OCI-LY1 (cell line): Measurements from ENCODE around the gene AARS1.

Source experiments
- H2AFZ ChIP-seq: fragments of 200-600 bp; sonication (generic), shearing (Covaris generic); 2 replicates; pipeline ENCODE4 v1.6.0; 2014; ENCODE audit warnings: antibody characterized with exemption, mild to moderate bottlenecking, low read length
- H3F3A ChIP-seq: fragments of 200-600 bp; sonication (generic), shearing (Covaris generic); 2 replicates; pipeline ENCODE4 v1.6.0; 2014; ENCODE audit warnings: mild to moderate bottlenecking, antibody characterized with exemption, low read length, moderate library complexity; ENCODE audit not compliant: insufficient read depth
- H3K27ac ChIP-seq: fragments of 200-600 bp; sonication (generic); 2 replicates; pipeline ENCODE4 v1.5.1; 2014; ENCODE audit warnings: low read length, mixed run types, mild to moderate bottlenecking, low read depth; ENCODE audit not compliant: poor library complexity, severe bottlenecking
- H3K27me3 ChIP-seq: fragments of 200-600 bp; sonication (generic); 2 replicates; pipeline ENCODE4 v1.6.0; 2014; ENCODE audit warnings: antibody characterized with exemption, mild to moderate bottlenecking, low read length, moderate library complexity; ENCODE audit not compliant: insufficient read depth
- H3K36me3 ChIP-seq: fragments of 200-600 bp; sonication (generic); 2 replicates; pipeline ENCODE4 v1.6.1; 2014; ENCODE audit warnings: mild to moderate bottlenecking, antibody characterized with exemption, low read length, moderate library complexity, mixed read lengths; ENCODE audit not compliant: insufficient read depth
- H3K4me1 ChIP-seq: fragments of 200-600 bp; sonication (generic); 2 replicates; pipeline ENCODE4 v1.5.1; 2014; ENCODE audit warnings: mild to moderate bottlenecking, low read length, moderate library complexity; ENCODE audit not compliant: insufficient read depth, severe bottlenecking
- H3K4me2 ChIP-seq: fragments of 200-600 bp; sonication (generic), shearing (Covaris generic); 2 replicates; pipeline ENCODE4 v1.6.1; 2014; ENCODE audit warnings: low read length
- H3K4me3 ChIP-seq: fragments of 200-600 bp; sonication (generic); 2 replicates; pipeline ENCODE4 v1.5.1; 2014; ENCODE audit warnings: low read length, low read depth, mild to moderate bottlenecking, mixed read lengths; ENCODE audit not compliant: poor library complexity, severe bottlenecking
- H3K79me2 ChIP-seq: fragments of 200-600 bp; shearing (Covaris generic); 2 replicates; pipeline ENCODE4 v1.6.1; 2016; ENCODE audit warnings: mixed run types, low read length, mixed read lengths; ENCODE audit not compliant: insufficient read depth
- H3K9ac ChIP-seq: fragments of 200-600 bp; sonication (generic), shearing (Covaris generic); 2 replicates; pipeline ENCODE4 v1.6.1; 2014; ENCODE audit warnings: mild to moderate bottlenecking, low read length, mixed read lengths
- H3K9me2 ChIP-seq: fragments of 200-600 bp; sonication (generic), shearing (Covaris generic); 2 replicates; pipeline ENCODE4 v1.6.1; 2014; ENCODE audit warnings: low read depth, mild to moderate bottlenecking, low read length, mixed read lengths
- H3K9me3 ChIP-seq: fragments of 200-600 bp; shearing (Covaris generic); 2 replicates; pipeline ENCODE4 v1.6.1; 2014; ENCODE audit warnings: low read length, mixed read lengths
- H4K20me1 ChIP-seq: fragments of 200-600 bp; sonication (generic), shearing (Covaris generic); 2 replicates; pipeline ENCODE4 v1.6.0; 2016; ENCODE audit warnings: mild to moderate bottlenecking, low read length; ENCODE audit not compliant: insufficient read depth
- EZH2 ChIP-seq: fragments of 200-600 bp; sonication (generic), shearing (Covaris generic); IDR thresholded peaks from 2 replicates; pipeline ENCODE4 v1.8.0; 2017; ENCODE audit warnings: borderline replicate concordance, mixed run types, mild to moderate bottlenecking, antibody characterized with exemption, low read length, moderate library complexity, mixed read lengths
- TF ChIP-seq, protein P1 (sequence below): fragments of 200-600 bp; sonication (generic), shearing (Covaris generic); IDR thresholded peaks from 2 replicates; pipeline ENCODE4 v1.5.1; 2017; ENCODE audit warnings: mild to moderate bottlenecking, antibody characterized with exemption, low read length, moderate library complexity, mixed read lengths

Gene AARS1

DNA sequence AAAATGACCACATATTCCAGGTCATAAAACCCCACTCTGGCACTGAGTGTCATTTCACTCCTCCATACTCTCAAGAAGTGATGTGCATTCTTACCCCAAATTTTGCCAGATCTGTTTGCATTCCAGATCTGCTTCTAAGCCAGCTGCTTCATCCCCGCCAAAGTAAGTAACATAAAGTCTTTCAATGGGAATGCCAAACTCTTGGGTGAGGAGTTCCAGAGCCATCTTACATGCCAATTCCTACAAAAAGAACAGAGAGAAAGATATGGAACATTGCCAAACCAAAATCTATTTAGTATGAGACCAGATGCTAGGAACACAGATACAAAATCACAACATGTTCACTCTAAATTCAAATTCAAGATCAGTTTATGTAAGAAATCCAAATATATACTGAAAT lies 12.9 kb downstream of the AARS1 start:
- no peaks in the 10 kb centered on the region for H4K20me1 ChIP-seq
- H3K9me2 ChIP-seq = no peaks in the 10 kb centered on the region
- no peak for TF ChIP-seq EZH2
- TF ChIP-seq, protein P1, sequence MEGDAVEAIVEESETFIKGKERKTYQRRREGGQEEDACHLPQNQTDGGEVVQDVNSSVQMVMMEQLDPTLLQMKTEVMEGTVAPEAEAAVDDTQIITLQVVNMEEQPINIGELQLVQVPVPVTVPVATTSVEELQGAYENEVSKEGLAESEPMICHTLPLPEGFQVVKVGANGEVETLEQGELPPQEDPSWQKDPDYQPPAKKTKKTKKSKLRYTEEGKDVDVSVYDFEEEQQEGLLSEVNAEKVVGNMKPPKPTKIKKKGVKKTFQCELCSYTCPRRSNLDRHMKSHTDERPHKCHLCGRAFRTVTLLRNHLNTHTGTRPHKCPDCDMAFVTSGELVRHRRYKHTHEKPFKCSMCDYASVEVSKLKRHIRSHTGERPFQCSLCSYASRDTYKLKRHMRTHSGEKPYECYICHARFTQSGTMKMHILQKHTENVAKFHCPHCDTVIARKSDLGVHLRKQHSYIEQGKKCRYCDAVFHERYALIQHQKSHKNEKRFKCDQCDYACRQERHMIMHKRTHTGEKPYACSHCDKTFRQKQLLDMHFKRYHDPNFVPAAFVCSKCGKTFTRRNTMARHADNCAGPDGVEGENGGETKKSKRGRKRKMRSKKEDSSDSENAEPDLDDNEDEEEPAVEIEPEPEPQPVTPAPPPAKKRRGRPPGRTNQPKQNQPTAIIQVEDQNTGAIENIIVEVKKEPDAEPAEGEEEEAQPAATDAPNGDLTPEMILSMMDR = no peak
- H3K36me3 ChIP-seq = peaks cover 86% of the 10 kb centered on the region
- peaks cover 5% of the 10 kb centered on the region; the same call in 1 of the 2 replicates for H3K79me2 ChIP-seq
- H3K9me3 ChIP-seq = no peaks in the 10 kb centered on the region
- no peak overlapping the region for H3K4me3 ChIP-seq
- H3F3A ChIP-seq = no peaks in the 10 kb centered on the region
- no peak overlapping the region for H3K27ac ChIP-seq
- H3K9ac ChIP-seq = no peak overlapping the region
- no peak overlapping the region for H2AFZ ChIP-seq
- no peak overlapping the region for H3K4me2 ChIP-seq
- H3K4me1 ChIP-seq = no peaks in the 10 kb centered on the region
- H3K27me3 ChIP-seq = no peaks in the 10 kb centered on the region

DNA sequence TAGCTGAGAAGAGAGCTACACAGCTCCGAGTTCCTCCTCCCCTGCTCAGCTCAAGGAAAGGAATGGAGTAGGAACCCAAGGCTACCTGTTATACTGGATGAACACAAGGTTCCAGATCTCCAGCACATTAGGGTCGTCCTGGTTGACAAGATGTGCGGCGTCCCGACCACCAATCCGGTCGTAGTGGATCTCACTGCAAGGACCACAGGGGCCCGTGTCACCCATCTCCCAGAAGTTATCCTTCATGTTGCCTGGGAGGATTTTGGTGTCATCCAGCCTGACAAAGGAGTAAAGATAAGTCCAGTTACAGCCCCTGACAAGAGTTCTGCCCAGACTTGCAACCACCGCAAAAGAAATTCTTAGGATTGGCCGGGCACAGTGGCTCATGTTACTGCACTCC lies 17.6 kb downstream of the AARS1 start:
- Histone ChIP-seq H3K36me3 (peaks cover 88% of the 10 kb centered on the region), H3K9me2 (no peaks in the 10 kb centered on the region), H3K4me2 (no peak overlapping the region)

DNA sequence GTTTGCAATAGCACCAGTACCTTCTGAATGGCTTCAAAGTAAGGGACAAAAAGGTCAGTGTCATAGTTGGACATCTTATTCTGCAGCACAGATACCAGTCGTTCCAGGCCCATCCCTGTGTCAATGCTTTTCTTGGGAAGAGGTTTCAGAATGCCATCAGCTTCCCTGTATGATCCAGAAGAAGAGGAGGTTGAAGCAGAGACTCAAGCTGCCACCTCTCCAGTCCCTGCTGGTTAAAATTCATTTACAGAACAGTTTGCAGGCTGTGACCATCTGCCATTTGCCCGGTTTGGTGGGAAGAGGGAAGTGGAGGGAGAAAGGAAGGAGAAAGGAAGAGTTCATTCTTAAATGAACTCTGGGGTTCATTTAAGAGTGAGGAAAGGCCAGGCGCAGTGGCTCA lies 19.1 kb downstream of the AARS1 start:
- no peaks in the 10 kb centered on the region for H3K27me3 ChIP-seq
- H3K79me2 ChIP-seq = no peaks in the 10 kb centered on the region
- no peaks in the 10 kb centered on the region for H3K9me2 ChIP-seq
- peaks cover 94% of the 10 kb centered on the region for H3K36me3 ChIP-seq
- no peak overlapping the region for H3K27ac ChIP-seq
- no peaks in the 10 kb centered on the region for H3F3A ChIP-seq
- H4K20me1 ChIP-seq = no peaks in the 10 kb centered on the region
- H3K4me1 ChIP-seq = no peaks in the 10 kb centered on the region
- TF ChIP-seq, protein P1 = no peak
- TF ChIP-seq EZH2 = no peak
- no peak overlapping the region for H3K4me2 ChIP-seq
- H3K9ac ChIP-seq = no peak overlapping the region
- H3K4me3 ChIP-seq = no peak overlapping the region
- no peaks in the 10 kb centered on the region for H3K9me3 ChIP-seq
- no peak overlapping the region for H2AFZ ChIP-seq

More for the DNA sequence above, 17.6 kb downstream of the AARS1 start:
- H3K27me3 ChIP-seq = no peaks in the 10 kb centered on the region
- H3K9me3 ChIP-seq = no peaks in the 10 kb centered on the region
- H3K4me3 ChIP-seq = no peak overlapping the region
- no peaks in the 10 kb centered on the region for H3K4me1 ChIP-seq
- TF ChIP-seq EZH2 = no peak
- TF ChIP-seq, protein P1 = no peak
- no peak overlapping the region for H3K27ac ChIP-seq
- H4K20me1 ChIP-seq = no peaks in the 10 kb centered on the region
- H3K9ac ChIP-seq = no peak overlapping the region
- no peaks in the 10 kb centered on the region for H3F3A ChIP-seq
- no peaks in the 10 kb centered on the region for H3K79me2 ChIP-seq
- no peak overlapping the region for H2AFZ ChIP-seq
